ENCODE data around the gene KCNN3. TPM values are rescaled to one million over a fixed set of nuclear protein-coding genes. Genes with fewer than 3 reads are reported as not detected.

The KCNN3 gene
- total and polyA plus RNA-seq, 2 donors (not counting 1 experiment from before 2014, with no cell fraction given), result 0.17 to 0.82 TPM

DNA sequence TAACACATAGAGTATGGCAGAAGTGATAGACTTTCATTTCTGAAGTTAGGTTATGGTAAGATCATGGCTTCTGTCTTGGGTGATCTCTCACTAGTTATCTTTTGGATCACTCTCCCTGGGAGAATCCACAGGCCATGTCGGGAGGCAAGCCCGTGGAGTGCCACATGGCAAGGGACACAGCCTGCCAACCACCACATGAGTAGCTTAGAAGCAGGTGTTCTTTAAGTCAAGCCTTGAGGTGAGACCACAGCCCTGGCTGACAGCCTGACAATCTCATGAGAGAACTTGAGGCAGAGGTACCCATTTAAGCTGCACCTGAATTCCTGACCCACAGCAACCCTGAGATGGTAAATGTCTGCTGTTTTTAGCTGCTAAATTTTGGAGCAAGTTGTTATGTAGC is 130.4 kb downstream of the KCNN3 start:
- intact Hi-C loops (cut with micrococcal nuclease), result no loop called here
- POLR2A ChIA-PET, result no interaction called here
- Histone ChIP-seq H4K20me1 (ENCODE audit: control insufficient read depth, insufficient read depth, low read length, poor library complexity, severe bottlenecking) (no peaks in the 10 kb centered on the region), H2AFZ (ENCODE audit: insufficient read depth, low read depth, low read length, poor library complexity, severe bottlenecking) (no peak overlapping the region), H3K9ac (ENCODE audit: low read length) (no peak overlapping the region), H3K27me3 (replicated peaks in 1 of 4; ENCODE audit: control extremely low read depth in 1 of 4, control insufficient read depth in 3 of 4, insufficient read depth in 4 of 4, low read length in 3 of 4) (peaks cover 0 to 8% (median 3%) of the 10 kb centered on the region in 4 experiments), H3K4me1 (ENCODE audit: control insufficient read depth in 2 of 2, insufficient read depth in 2 of 2, low read length in 2 of 2) (no peaks in the 10 kb centered on the region), H3K27ac (ENCODE audit: low read length in 2 of 2) (no peak overlapping the region), H3K4me3 (ENCODE audit: control extremely low read depth in 1 of 5, extremely low read depth in 1 of 5, insufficient read depth in 1 of 5, low read depth in 2 of 5, low read length in 4 of 5) (no peak overlapping the region), H3K36me3 (replicated peaks in 1 of 2; ENCODE audit: control extremely low read depth in 1 of 2, control insufficient read depth in 1 of 2, extremely low read depth in 1 of 2, insufficient read depth in 2 of 2, low read length in 1 of 2) (no peaks in the 10 kb centered on the region), H3K79me2 (ENCODE audit: control insufficient read depth, insufficient read depth, low read length) (no peaks in the 10 kb centered on the region), H3K9me3 (ENCODE audit: control extremely low read depth in 1 of 3, control insufficient read depth in 2 of 3, insufficient read depth in 1 of 3, low read length in 2 of 3) (no peaks in the 10 kb centered on the region), H3K4me2 (replicated peaks; ENCODE audit: low read depth, low read length, poor library complexity, severe bottlenecking) (no peak overlapping the region)
- Mint-ChIP-seq H3K4me3 (no peak overlapping the region), H3K4me1 (no peaks in the 10 kb centered on the region), H3K9me3 (ENCODE audit: insufficient read depth) (no peaks in the 10 kb centered on the region), H3K27me3 (peaks cover 45% of the 10 kb centered on the region), H3K27ac (no peak overlapping the region)
- ATAC-seq (ENCODE audit: low read depth) (no peak), DNase-seq (no peak)
- no peak for TF ChIP-seq EZH2 (IDR thresholded peaks at IDR 0.05; ENCODE audit: borderline replicate concordance, insufficient read depth, low read depth, low read length, poor library complexity, severe bottlenecking)
- TF ChIP-seq, protein P1, sequence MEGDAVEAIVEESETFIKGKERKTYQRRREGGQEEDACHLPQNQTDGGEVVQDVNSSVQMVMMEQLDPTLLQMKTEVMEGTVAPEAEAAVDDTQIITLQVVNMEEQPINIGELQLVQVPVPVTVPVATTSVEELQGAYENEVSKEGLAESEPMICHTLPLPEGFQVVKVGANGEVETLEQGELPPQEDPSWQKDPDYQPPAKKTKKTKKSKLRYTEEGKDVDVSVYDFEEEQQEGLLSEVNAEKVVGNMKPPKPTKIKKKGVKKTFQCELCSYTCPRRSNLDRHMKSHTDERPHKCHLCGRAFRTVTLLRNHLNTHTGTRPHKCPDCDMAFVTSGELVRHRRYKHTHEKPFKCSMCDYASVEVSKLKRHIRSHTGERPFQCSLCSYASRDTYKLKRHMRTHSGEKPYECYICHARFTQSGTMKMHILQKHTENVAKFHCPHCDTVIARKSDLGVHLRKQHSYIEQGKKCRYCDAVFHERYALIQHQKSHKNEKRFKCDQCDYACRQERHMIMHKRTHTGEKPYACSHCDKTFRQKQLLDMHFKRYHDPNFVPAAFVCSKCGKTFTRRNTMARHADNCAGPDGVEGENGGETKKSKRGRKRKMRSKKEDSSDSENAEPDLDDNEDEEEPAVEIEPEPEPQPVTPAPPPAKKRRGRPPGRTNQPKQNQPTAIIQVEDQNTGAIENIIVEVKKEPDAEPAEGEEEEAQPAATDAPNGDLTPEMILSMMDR (IDR thresholded peaks at IDR 0.05), result no peak
- CTCF ChIA-PET, result no interaction called here
- 100% methylated on average over 1 of the region's 2 CpGs for WGBS (ENCODE audit: insufficient coverage)

DNA sequence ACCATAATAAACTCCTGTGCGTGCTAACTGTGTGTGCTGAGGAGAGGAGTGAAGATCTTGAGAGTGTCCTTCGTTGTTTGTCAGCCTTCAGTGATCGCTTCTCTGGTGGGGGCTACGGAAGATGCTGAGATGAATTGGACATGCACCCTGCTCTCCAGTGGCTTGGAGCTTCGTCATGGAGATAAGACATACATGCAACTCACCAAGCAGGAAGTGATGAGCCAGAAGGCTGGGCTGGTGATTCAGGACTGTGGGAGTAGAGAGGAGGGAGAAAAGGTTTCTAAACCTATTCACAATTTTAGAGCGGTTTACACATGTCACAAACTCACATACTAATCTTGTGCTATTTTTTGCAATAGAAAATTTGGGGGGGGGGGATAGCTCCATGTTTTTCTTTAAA is 133.2 kb downstream of the KCNN3 start:
- Histone ChIP-seq H3K9me3 (ENCODE audit: control extremely low read depth in 1 of 3, control insufficient read depth in 2 of 3, insufficient read depth in 1 of 3, low read length in 2 of 3) (no peaks in the 10 kb centered on the region), H2AFZ (ENCODE audit: insufficient read depth, low read depth, low read length, poor library complexity, severe bottlenecking) (no peak overlapping the region), H3K27me3 (replicated peaks in 1 of 4; ENCODE audit: control extremely low read depth in 1 of 4, control insufficient read depth in 3 of 4, insufficient read depth in 4 of 4, low read length in 3 of 4) (peaks cover 0 to 3% (median 0%) of the 10 kb centered on the region in 4 experiments), H3K36me3 (replicated peaks in 1 of 2; ENCODE audit: control extremely low read depth in 1 of 2, control insufficient read depth in 1 of 2, extremely low read depth in 1 of 2, insufficient read depth in 2 of 2, low read length in 1 of 2) (no peaks in the 10 kb centered on the region), H3K4me2 (replicated peaks; ENCODE audit: low read depth, low read length, poor library complexity, severe bottlenecking) (no peak overlapping the region), H3K27ac (ENCODE audit: low read length in 2 of 2) (no peak overlapping the region), H3K79me2 (ENCODE audit: control insufficient read depth, insufficient read depth, low read length) (no peaks in the 10 kb centered on the region), H3K4me1 (ENCODE audit: control insufficient read depth in 2 of 2, insufficient read depth in 2 of 2, low read length in 2 of 2) (no peaks in the 10 kb centered on the region), H3K9ac (ENCODE audit: low read length) (no peak overlapping the region), H4K20me1 (ENCODE audit: control insufficient read depth, insufficient read depth, low read length, poor library complexity, severe bottlenecking) (no peaks in the 10 kb centered on the region), H3K4me3 (ENCODE audit: control extremely low read depth in 1 of 5, extremely low read depth in 1 of 5, insufficient read depth in 1 of 5, low read depth in 2 of 5, low read length in 4 of 5) (no peak overlapping the region)
- ChIA-PET CTCF (interaction anchor here (0.8 kb wide), 1 partner anchor 1487 kb away, joined by 4 read pairs; no protein-coding TSS in a partner anchor), POLR2A (no interaction called here)
- no peaks in the 10 kb centered on the region for H3K4me1 Mint-ChIP-seq
- TF ChIP-seq, protein P1 (IDR thresholded peaks at IDR 0.05), result no peak
- no peak for TF ChIP-seq EZH2 (IDR thresholded peaks at IDR 0.05; ENCODE audit: borderline replicate concordance, insufficient read depth, low read depth, low read length, poor library complexity, severe bottlenecking)
- no peak overlapping the region for H3K27ac Mint-ChIP-seq
- DNase-seq (no peak), ATAC-seq (ENCODE audit: low read depth) (no peak)
- no peaks in the 10 kb centered on the region for H3K9me3 Mint-ChIP-seq (ENCODE audit: insufficient read depth)
- no peak overlapping the region for H3K4me3 Mint-ChIP-seq
- intact Hi-C loops (cut with micrococcal nuclease), result no loop called here
- WGBS (ENCODE audit: insufficient coverage), result 79% methylated on average over 4 of the region's 6 CpGs
- H3K27me3 Mint-ChIP-seq, result peaks cover 33% of the 10 kb centered on the region

Data from B cell (primary cell).